Right lung (tissue), 5 donors: Measurements from ENCODE around the gene ADAP1. TPM values are rescaled to one million over a fixed set of nuclear protein-coding genes. Genes with fewer than 3 reads are reported as not detected.
"Not testable (repeated sequence)": the region's sequence is repeated elsewhere in the genome, so short reads cannot be mapped to it uniquely, and the experiment has no call there.

Experiments
- DNase-seq, 2 donors: peaks; one replicate each; pipeline ENCODE4 v3.0.0-alpha.2; 2013
- polyA plus RNA-seq, 5 donors: library from polyadenylated mRNA; unstranded; fragments of 120-200 nt; gene quantifications; one replicate each; pipeline versions ENCODE4 v1.2.1 to v1.2.3, GENCODE V29; 2013; ENCODE audit warnings: inconsistent platforms in 1 of 5, low replicate concordance in 1 of 5; ENCODE audit not compliant: insufficient read length in 5 of 5, insufficient read depth in 1 of 5

Gene ADAP1
- polyA plus RNA-seq, 5 donors: 4.5 to 10.6 (median 8.1) TPM

GRCh38 chr7:975702-976473 lies 21.4 kb upstream of the ADAP1 start:
- no peak for DNase-seq

DNA sequence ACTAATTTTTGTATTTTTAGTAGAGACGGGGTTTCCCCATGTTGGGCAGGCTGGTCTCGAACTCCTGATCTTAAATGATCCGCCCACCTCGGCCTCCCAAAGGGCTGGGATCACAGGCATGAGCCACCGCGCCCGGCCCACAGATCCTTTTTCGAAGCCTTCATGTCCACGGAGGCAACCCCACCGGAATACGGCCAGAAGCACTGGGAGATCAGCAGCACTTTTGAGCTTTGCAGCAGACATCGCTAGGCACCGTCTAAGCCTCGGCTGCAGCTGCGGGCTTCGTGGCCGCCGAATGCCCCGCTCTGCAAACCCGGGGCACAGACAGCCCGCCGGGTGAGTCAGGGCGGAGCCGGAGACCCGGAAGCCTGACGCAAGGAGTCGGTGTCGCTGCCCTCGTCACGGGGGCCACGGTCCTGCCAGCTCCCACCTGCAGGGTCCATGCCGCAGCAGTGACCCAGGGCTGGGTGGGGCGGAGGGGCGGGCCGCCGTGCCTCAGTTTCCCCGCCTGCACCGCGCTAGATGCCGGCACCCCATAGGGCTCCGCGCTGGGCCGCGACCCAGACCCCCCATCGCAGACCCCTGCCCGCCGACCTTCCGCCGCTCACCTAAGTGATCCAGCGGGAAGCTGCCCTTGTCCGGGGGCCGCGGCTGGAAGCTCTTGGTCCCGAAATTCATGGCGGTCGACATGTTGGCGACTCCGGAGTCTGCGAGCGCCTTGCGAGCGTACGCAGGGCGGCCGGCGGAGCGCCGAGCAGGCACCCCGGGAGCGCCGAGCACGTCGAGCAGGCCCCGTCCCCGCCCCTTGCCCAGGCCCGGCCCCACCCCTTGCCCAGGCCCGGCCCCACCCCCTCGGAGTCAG lies 20.6 kb upstream of the ADAP1 start, which contains the start of gene COX19:
TSS of gene COX19 (minus strand) at position 730 of the 862 bp plus-strand sequence. CDS start at position 690, 40 bp downstream.
- DNase-seq: peak; percentile 80 to 84

- DNase-seq: no peak
Observed at GRCh38 chr7:974172-974571, 19.7 kb upstream of the ADAP1 start.

DNA sequence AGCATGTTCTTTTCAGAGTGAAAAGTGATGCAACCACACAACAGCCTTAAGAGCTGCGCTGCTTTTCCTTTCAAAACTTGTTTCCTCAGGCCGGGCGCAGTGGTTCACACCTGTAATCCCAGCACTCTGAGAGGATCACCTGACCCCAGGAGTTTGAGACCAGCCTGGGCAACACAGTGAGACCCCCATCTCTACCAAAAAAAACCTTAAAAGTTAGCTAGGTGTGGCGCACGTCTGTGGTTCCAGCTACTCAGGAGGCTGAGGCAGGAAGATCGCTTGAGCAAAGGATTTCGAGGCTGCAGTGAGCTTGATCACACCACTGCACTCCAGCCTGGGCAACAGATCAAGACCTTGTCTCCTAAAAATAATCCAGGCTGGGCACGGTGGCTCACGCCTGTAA lies 18.8 kb upstream of the ADAP1 start:
- DNase-seq: no peak

DNA sequence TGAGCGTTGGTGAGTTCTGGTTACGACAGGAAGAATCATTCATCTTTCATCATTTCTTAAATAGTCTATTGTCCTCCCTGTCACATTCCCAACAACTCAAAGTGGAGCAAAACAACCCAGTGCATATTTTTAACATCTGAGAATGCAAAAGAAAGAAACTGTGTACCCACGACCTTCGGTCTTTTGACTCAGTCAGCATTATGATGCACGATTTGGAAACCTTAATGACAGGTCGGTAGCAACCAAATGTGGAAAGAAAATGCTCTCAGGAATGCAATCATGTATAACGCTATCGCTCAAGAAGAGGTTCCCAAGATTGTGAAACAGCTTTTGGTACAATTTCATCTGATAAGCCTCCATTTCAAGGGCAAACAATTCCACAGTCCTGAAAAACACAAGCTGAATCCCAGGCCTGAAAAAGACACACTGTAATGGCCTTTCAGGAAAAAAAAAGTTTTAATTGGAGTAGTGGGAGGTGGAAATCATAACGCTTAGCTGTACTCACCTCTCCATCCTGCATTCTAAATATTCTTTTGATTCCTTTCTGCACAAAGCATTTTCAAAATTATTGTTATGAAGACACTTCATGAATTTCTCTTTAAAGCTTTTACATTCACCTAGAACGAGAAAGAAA lies 18.3 kb upstream of the ADAP1 start:
- no peak for DNase-seq

DNA sequence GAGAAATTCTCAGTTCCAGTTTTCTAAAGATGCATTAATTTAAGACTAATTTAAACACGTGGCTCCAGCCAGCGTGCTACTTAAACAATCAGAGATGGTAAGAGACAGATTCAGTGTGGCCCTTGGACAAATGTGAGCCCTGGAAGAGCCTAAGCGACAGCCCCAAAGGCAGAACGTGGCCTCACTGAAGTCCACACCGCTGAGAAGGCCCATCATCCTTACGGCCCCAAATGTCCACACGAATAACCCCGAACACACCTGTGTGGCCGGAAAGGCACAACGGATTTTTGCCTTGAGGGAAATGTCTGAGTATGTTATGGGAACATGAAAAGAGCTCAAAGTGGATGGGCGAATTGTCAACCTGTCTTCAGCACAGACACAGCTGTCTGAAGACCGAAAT lies 17.6 kb upstream of the ADAP1 start:
- DNase-seq: no peak

GRCh38 chr7:970744-971143 lies 16.3 kb upstream of the ADAP1 start:
- no peak for DNase-seq

GRCh38 chr7:969403-969802 lies 14.9 kb upstream of the ADAP1 start:
- no peak for DNase-seq

DNA sequence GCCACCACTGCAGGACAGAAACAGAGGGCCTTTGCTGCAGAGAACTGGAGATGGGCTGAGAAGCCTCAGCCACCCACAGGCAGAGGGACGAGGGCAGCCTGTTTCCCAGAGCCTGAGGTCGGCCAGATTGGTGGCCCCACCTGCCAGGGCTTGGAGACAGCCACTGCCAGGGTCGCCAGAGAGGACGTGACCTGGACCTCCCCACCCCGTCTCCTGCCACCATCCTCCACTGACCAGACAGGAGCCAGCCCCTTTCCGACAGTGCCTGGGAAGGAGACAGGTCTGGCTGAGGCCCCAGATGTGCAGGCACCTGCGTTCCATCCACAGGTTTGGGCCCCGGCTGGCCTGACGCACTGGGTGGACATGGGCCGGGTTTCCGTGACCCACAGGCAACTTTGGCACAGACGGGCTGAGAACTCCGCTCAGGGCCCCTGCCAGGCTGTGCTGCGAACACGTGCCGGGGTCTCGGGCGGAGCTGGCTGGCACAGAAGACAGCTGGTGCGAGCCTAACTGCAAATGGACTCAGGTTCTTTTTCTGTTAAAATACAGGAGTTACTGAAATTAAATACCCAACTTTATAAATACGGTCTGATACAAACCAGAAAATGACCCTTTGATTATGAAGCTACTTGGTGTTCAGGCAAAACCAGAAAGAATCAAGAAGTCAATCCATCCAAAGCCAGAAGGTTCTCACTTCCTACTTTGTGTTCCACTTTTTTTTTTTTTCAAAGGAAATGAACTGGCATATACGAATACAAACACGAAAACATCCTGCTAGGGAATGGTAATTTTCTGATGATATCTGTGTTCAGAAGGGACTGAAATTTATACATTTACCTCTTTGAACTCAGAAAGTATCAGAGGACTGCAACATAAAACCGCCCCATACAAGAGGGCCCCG lies 14.0 kb upstream of the ADAP1 start:
- DNase-seq: no peak

DNA sequence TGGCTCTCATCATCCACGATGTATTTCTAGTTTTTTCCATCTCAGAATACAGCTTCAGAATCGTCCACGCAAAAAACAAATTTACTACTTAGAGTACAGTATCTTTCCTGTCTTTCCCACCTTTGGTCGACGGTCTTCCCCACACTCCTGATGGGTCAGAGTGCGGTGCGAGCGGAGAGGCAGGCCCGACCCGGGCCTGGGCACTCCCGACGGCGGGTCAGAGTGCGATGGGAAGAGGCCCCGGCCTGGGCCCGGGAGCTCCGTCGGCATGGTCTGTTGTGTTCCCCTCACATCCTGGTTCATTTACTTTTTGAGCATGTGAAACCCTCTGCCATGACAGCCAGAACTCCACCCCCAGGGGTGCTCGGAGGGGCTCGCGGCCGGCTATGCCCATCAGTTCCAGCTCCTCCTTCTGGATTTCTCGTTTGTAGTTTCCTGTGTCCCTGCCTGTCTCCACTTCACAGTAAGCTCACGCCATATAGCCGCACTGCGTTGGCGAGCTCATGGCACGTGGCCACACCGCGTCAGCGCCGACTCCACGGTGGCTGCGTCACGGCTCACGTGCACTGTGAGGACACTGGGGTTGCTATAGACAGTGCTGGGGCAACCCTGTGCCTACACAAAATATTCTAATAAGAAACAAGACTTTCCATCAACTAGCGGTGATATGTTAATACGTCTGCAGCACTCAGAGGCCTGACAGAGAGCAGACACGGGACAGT lies 13.0 kb upstream of the ADAP1 start:
- DNase-seq: no peak

- no peak for DNase-seq
Observed at GRCh38 chr7:966291-967069, 12.0 kb upstream of the ADAP1 start.

- DNase-seq: no peak
Observed at GRCh38 chr7:964401-965231, 10.1 kb upstream of the ADAP1 start.

DNA sequence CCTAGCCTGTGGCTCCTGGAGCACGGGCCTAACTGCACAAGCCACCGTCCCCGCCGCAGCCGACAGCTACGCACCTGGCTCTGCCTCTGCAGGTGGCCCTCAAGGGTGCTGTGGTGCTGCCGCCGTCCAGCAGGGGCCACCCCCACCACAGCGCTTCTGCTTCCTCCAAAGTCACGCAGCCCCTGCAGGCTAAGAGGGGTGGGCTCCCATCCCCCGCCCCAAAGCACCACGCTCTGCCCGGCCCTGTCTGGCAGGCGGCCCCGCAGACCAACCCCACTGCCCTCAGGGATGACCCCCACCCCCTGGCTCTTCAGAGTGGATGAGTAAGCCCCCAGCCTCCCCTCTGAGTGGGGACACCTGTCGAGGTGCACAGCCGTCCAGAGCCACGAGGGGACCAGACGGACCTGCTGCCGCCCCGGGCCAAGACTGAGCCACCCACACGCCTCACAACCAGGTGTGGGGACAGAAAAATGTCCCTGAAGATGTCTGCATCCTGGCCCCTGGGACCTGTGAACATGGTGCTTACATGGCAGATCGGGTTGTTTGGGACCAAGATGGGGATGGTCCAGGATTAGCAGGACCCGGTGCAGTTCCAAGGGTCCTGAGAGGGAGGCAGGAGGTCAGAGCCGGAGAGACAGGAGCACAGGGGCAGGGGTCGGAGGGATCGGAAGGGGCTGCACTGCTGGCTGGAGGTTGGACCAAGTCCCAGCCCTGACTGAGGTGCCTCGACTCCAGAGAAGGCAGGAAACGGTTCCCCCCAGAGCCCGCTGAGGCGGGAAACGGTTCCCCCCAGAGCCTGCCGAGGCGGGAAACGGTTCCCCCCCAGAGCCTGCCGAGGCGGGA lies 9.0 kb upstream of the ADAP1 start:
- no peak for DNase-seq

DNA sequence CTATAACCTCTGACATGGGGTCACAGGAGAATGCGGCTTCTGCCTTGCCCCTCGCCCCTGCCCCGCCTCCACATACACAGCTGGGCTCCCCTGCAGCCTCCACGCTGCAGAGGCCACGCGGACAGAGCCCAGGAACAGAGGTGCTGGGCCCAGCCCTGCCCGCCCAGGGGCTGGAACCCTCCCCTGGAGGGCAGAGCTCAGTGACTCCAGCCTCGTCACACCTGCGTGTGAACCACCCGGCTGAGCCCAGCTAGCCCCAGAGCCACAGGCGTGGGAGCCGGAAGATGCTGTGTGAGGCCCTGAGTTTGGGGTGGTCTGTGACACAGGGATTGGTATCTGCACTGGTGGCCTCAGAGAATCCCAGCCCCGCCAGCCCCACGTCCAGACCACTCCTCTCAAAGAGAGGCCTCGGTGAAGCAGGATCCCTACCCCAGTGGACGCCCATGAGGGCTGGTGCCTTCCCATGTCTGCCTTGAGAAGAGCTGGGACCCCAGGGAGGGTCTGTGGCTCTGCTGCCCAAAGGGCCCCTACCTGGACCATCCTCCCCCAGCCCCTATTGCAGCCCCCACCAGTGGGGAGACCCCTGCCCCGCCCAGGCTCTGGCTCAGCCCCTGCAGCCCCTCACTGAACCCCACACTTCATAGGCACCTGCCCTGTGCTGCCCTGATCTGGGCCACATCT lies 8.1 kb upstream of the ADAP1 start:
- DNase-seq: no peak

DNA sequence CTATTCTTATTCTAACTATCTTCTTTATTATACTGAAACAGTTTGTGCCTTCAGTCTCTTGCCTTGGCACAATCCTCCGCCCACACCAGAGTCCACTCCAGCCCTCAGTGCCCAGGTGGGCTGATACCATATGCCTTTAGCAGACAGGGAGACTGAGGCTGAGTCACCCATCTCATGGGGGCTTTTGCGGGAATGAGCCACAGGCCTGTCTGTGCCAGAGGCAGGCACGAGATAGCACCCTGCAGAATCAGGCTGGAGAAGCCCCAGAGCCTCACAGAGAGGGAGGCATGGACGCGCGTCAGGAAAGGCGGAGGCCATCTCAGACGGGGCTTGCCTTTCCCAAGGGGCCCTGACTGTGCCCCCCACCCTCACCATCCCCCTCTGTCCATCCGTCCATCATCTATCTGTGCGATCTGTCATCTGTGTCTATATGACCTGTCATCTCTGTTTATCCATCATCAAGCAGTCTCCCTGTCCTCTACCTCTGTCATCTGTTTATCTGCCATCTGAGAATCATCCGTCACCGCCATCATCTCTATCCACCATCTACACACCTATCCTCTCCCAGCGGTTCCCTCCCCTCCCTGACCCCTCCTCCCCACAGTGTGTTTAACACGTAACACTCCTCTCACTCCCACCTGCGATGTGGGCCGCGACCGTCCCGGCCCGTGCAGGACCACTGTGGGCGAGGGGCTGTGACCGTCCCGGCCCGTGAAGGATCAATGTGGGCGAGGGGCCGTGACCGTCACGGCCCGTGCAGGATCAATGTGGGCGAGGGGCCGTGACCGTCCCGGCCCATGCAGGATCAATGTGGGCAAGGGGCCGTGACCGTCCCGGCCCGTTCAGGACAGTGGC lies 7.3 kb upstream of the ADAP1 start:
- DNase-seq: no peak

GRCh38 chr7:960972-961371 lies 6.5 kb upstream of the ADAP1 start:
- not testable (repeated sequence) for DNase-seq
